B cell (primary cell): ENCODE measurements around the gene PUS3. TPM values are rescaled to one million over a fixed set of nuclear protein-coding genes. Genes with fewer than 3 reads are reported as not detected.

ENCODE experiments used
- ATAC-seq: fragments of 200-7000 bp; cut with Tn5 transposase; one replicate; pipeline ENCODE4 v1.10.0; 2021; ENCODE audit warnings: low read depth, mild to moderate bottlenecking, moderate number of reproducible peaks, moderate library complexity
- CTCF ChIA-PET: fragments of 350-600 bp; sonication (Branson Sonifier 250); formaldehyde crosslinking; loops from one replicate; lab custom pipeline; 2021; ENCODE audit warnings: antibody characterized with exemption, inconsistent platforms; lab: Charles Lee
- POLR2A ChIA-PET: fragments of 350-600 bp; sonication (Branson Sonifier 250); formaldehyde crosslinking; loops from one replicate; lab custom pipeline; 2021; ENCODE audit warnings: antibody characterized with exemption; lab: Charles Lee
- DNase-seq: peaks from one replicate; pipeline ENCODE4 v3.0.0; 2013
- H2AFZ ChIP-seq: 2 replicates; pipeline ENCODE4 v1.6.1; 2012; ENCODE audit warnings: mild to moderate bottlenecking, low read depth, low read length; ENCODE audit not compliant: insufficient read depth, poor library complexity, severe bottlenecking
- H3K27ac ChIP-seq, 2 donors: 1 replicate in 1 of 2; 2 replicates in 1 of 2; pipeline ENCODE4 v1.5.1; 2012 to 2013; ENCODE audit warnings: low read length in 2 of 2, mild to moderate bottlenecking in 2 of 2, moderate library complexity in 1 of 2
- H3K27me3 ChIP-seq, 4 experiments: fragments of 200-600 bp in 1 of 4; sonication (generic) in 1 of 4; replicated peaks in 1 of 4; 1 replicate in 2 of 4; 2 replicates in 2 of 4; pipeline versions ENCODE4 v1.6.1 to v1.7.0; 2013 to 2016; ENCODE audit warnings: low read length in 3 of 4, mild to moderate bottlenecking in 2 of 4, mixed read lengths in 1 of 4, moderate library complexity in 1 of 4; ENCODE audit not compliant: insufficient read depth in 4 of 4, control insufficient read depth in 3 of 4; ENCODE audit errors: control extremely low read depth in 1 of 4
- H3K36me3 ChIP-seq, 2 experiments: replicated peaks in 1 of 2; 1 replicate in 1 of 2; 2 replicates in 1 of 2; pipeline versions ENCODE4 v1.6.1 to v1.7.1; 2013; ENCODE audit warnings: low read length in 1 of 2; ENCODE audit not compliant: insufficient read depth in 2 of 2, control insufficient read depth in 1 of 2; ENCODE audit errors: control extremely low read depth in 1 of 2, extremely low read depth in 1 of 2
- H3K4me1 ChIP-seq, 2 donors: fragments of 200-600 bp in 1 of 2; sonication (generic) in 1 of 2; 1 replicate in 1 of 2; 2 replicates in 1 of 2; pipeline versions ENCODE4 v1.5.1 to v1.6.1; 2013 to 2017; ENCODE audit warnings: low read length in 2 of 2; ENCODE audit not compliant: control insufficient read depth in 2 of 2, insufficient read depth in 2 of 2
- H3K4me2 ChIP-seq: replicated peaks from 2 replicates; pipeline ENCODE3; 2012; ENCODE audit warnings: mild to moderate bottlenecking, low read depth, low read length; ENCODE audit not compliant: poor library complexity, severe bottlenecking
- H3K4me3 ChIP-seq, 5 experiments: fragments of 200-600 bp in 1 of 5; sonication (generic) in 1 of 5; 1 replicate in 3 of 5; 2 replicates in 2 of 5; pipeline versions ENCODE4 v1.5.1 to v1.7.0; 2011 to 2016; ENCODE audit warnings: low read length in 4 of 5, mild to moderate bottlenecking in 4 of 5, low read depth in 2 of 5, control low read depth in 1 of 5, moderate library complexity in 1 of 5; ENCODE audit not compliant: insufficient read depth in 1 of 5; ENCODE audit errors: control extremely low read depth in 1 of 5, extremely low read depth in 1 of 5
- H3K79me2 ChIP-seq: fragments of 200-600 bp; sonication (generic); one replicate; pipeline ENCODE4 v1.6.0; 2016; ENCODE audit warnings: low read length; ENCODE audit not compliant: control insufficient read depth, insufficient read depth
- H3K9ac ChIP-seq: fragments of 200-600 bp; sonication (generic); 2 replicates; pipeline ENCODE4 v1.6.1; 2017; ENCODE audit warnings: mild to moderate bottlenecking, low read length, moderate library complexity
- H3K9me3 ChIP-seq, 3 donors: one replicate each; pipeline versions ENCODE4 v1.6.1 to v1.7.1; 2013; ENCODE audit warnings: low read length in 2 of 3; ENCODE audit not compliant: control insufficient read depth in 2 of 3, insufficient read depth in 1 of 3; ENCODE audit errors: control extremely low read depth in 1 of 3
- H4K20me1 ChIP-seq: 2 replicates; pipeline ENCODE4 v1.6.0; 2012; ENCODE audit warnings: mild to moderate bottlenecking, low read length; ENCODE audit not compliant: insufficient read depth, control insufficient read depth, poor library complexity, severe bottlenecking
- H3K27ac Mint-ChIP-seq: one replicate; pipeline ENCODE4 v1.8.0; 2021; ENCODE audit warnings: mixed read lengths
- H3K27me3 Mint-ChIP-seq: one replicate; pipeline ENCODE4 v1.8.0; 2021; ENCODE audit warnings: mixed read lengths
- H3K4me1 Mint-ChIP-seq: one replicate; pipeline ENCODE4 v1.8.0; 2021; ENCODE audit warnings: mixed read lengths
- H3K4me3 Mint-ChIP-seq: one replicate; pipeline ENCODE4 v1.8.0; 2021; ENCODE audit warnings: mixed read lengths
- H3K9me3 Mint-ChIP-seq: one replicate; pipeline ENCODE4 v1.8.0; 2022; ENCODE audit warnings: mixed read lengths; ENCODE audit not compliant: insufficient read depth
- CTCF ChIP-seq: fragments of 200-600 bp; IDR thresholded peaks from one replicate; pipeline ENCODE4 v1.8.0; 2022; ENCODE audit warnings: antibody characterized with exemption, mild to moderate bottlenecking
- EZH2 ChIP-seq: IDR thresholded peaks from 2 replicates; pipeline ENCODE4 v1.6.1; 2012; ENCODE audit warnings: borderline replicate concordance, low read depth, mild to moderate bottlenecking, moderate library complexity, low read length; ENCODE audit not compliant: insufficient read depth, poor library complexity, severe bottlenecking
- WGBS: methylation state at CpG from one replicate; pipeline ENCODE4 v1.1.5; 2013; ENCODE audit warnings: missing lambda C conversion rate; ENCODE audit not compliant: insufficient coverage; 5-methylcytosine and 5-hydroxymethylcytosine counted together
- intact Hi-C: fragments of 100-400 bp; cut with micrococcal nuclease; formaldehyde crosslinking; loops from one replicate; pipeline ENCODE4 v1.10.0; 2022
- polyA plus RNA-seq: library from polyadenylated mRNA; depleted of rRNA; stranded (reverse); fragments of >200 nt; gene quantifications from 2 replicates; pipeline ENCODE4 v1.2.3, GENCODE V29; 2012
- total RNA-seq, 2 donors: library from RNA; stranded (reverse); fragments of 120-200 nt in 1 of 2; gene quantifications; 1 replicate in 1 of 2; 2 replicates in 1 of 2; pipeline versions ENCODE4 v1.2.3 to v1.2.4, GENCODE V29; 2013 to 2022

Gene PUS3
- total and polyA plus RNA-seq, 2 donors (not counting 1 experiment from before 2014, with no cell fraction given): 2.7 to 8.1 TPM

GRCh38 chr11:125935056-125935455, 32.0 kb upstream of the PUS3 start:
- H3K27me3 Mint-ChIP-seq: peaks cover 8% of the 10 kb centered on the region
- WGBS: 90% methylated on average over 2 of the region's 2 CpGs
- Histone ChIP-seq H3K9me3 (no peaks in the 10 kb centered on the region), H3K4me2 (no peak overlapping the region), H3K9ac (no peak overlapping the region), H3K36me3 (no peaks in the 10 kb centered on the region), H4K20me1 (no peaks in the 10 kb centered on the region), H3K4me3 (no peak overlapping the region), H3K27me3 (no peaks in the 10 kb centered on the region), H2AFZ (no peak overlapping the region), H3K27ac (no peak overlapping the region), H3K79me2 (no peaks in the 10 kb centered on the region), H3K4me1 (no peaks in the 10 kb centered on the region)
- ATAC-seq (no peak), DNase-seq (no peak)
- H3K27ac Mint-ChIP-seq: no peak overlapping the region
- ChIA-PET CTCF (no interaction called here), POLR2A (no interaction called here)
- intact Hi-C loops: no loop called here
- H3K9me3 Mint-ChIP-seq: no peaks in the 10 kb centered on the region
- no peak for TF ChIP-seq EZH2
- no peak for TF ChIP-seq CTCF
- no peaks in the 10 kb centered on the region for H3K4me1 Mint-ChIP-seq
- no peak overlapping the region for H3K4me3 Mint-ChIP-seq

- ATAC-seq (no peak), DNase-seq (no peak)
- H3K9me3 ChIP-seq: no peaks in the 10 kb centered on the region
- H4K20me1 ChIP-seq: no peaks in the 10 kb centered on the region
- H3K9me3 Mint-ChIP-seq: no peaks in the 10 kb centered on the region
- 100% methylated on average over 6 of the region's 8 CpGs for WGBS
- no peak overlapping the region for H3K4me2 ChIP-seq
- no peak overlapping the region for H3K27ac ChIP-seq
- H2AFZ ChIP-seq: no peak overlapping the region
- CTCF ChIA-PET: no interaction called here
- no peak overlapping the region for H3K4me3 ChIP-seq
- no peak for TF ChIP-seq CTCF
- TF ChIP-seq EZH2: no peak
- H3K27me3 ChIP-seq: peaks cover 0 to 3% (median 0%) of the 10 kb centered on the region in 4 experiments
- H3K4me3 Mint-ChIP-seq: no peak overlapping the region
- H3K4me1 ChIP-seq: no peaks in the 10 kb centered on the region
- no peak overlapping the region for H3K27ac Mint-ChIP-seq
- no peaks in the 10 kb centered on the region for H3K4me1 Mint-ChIP-seq
- no peaks in the 10 kb centered on the region for H3K36me3 ChIP-seq
- no peaks in the 10 kb centered on the region for H3K79me2 ChIP-seq
- POLR2A ChIA-PET: no interaction called here
- H3K9ac ChIP-seq: no peak overlapping the region
- intact Hi-C loops: no loop called here
- peaks cover 11% of the 10 kb centered on the region for H3K27me3 Mint-ChIP-seq
Observed at GRCh38 chr11:125934473-125934872, 31.5 kb upstream of the PUS3 start.
